H4 (cell line): ENCODE data around the gene PRDM15. TPM values are rescaled to one million over a fixed set of nuclear protein-coding genes. Genes with fewer than 3 reads are reported as not detected.

Experiments used
- DNase-seq: peaks from one replicate; pipeline ENCODE4 v3.0.0-alpha.2; 2015; ENCODE audit warnings: low spot score
- total RNA-seq: library from RNA; depleted of rRNA; stranded (reverse); fragments of >200 nt; shearing (Covaris generic); gene quantifications from 2 replicates; pipeline ENCODE4 v1.2.3, GENCODE V29; 2014

The PRDM15 gene
- total RNA-seq, 1 experiment from 2014 or later: 2.4 TPM

- no peak for DNase-seq
These were observed 99.5 kb downstream of the PRDM15 start for GRCh38 chr21:41779659-41780058.

- DNase-seq: no peak
These were observed 100.1 kb downstream of the PRDM15 start for GRCh38 chr21:41778930-41779600.

GRCh38 chr21:41777951-41778815 is 101.0 kb downstream of the PRDM15 start:
- DNase-seq: peak; percentile 85

DNA sequence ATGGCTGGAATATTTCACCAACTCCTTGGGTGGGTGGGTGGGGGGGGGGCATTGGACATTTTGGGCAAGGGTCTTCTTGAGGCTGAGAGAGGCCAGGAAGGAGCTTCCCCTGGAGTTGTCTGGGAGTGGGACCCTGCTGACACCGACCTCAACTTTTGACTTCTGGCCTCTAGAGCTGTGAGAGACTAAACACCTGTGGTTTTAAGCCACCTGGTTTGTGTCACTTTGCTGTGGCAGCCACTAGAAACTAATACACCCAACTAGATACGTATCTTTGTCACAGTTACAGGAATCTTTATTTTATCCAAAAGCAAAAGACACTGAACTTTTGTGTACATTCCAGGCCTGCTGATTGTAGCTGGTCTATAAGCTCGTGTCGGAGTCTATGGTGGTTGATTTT is 102.4 kb downstream of the PRDM15 start:
- DNase-seq: no peak

GRCh38 chr21:41775149-41775472 is 104.0 kb downstream of the PRDM15 start:
- no peak for DNase-seq

DNA sequence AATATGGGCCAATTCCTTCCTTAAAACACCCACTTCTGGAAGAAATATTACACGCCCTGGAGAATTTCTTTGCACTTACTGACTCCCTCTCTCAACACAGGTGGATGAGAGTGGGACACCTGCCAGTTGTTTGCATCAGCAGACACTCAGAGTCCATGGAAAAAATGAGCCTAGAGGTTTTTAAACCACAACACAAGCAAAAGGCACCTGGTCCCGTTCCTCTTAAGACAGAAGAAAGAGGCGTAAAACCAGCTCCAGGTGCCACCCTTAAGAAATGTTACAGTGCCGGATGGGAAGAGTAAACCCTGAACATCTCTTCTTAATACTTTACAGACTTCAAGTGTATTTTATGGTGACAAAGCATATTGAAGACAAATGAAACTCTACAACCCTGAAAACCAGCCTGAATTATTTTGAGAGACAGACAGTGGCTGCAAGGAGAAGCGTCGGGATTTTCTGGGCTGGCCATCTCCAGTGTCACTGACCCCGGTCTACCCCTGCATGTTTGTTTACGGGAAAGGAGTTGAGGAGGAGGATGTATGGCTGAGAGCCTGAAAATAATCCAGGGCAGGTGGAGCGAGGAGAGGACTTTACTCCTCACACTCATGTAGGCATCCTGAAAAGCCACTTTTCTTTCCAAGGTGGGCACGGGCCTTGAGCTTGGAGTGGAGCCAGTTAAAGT is 104.5 kb downstream of the PRDM15 start:
- no peak for DNase-seq

- no peak for DNase-seq
These were observed 106.6 kb downstream of the PRDM15 start for GRCh38 chr21:41772351-41773080.

DNA sequence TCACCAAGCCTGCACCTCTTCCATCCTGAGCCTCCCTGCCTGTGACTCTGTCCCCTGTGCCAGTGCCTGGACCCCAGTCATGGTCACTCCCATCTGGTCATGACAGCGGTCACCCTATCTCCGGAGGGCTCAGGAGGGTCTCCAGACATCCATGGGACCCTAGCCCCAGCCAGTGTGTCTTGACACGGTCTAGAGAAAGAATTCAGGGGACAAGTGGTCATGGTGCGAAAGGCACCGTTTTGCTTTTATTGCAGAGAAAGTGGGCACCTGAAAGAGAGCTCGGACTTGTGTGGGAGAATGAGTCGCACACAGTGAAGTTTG is 107.6 kb downstream of the PRDM15 start:
- no peak for DNase-seq

DNA sequence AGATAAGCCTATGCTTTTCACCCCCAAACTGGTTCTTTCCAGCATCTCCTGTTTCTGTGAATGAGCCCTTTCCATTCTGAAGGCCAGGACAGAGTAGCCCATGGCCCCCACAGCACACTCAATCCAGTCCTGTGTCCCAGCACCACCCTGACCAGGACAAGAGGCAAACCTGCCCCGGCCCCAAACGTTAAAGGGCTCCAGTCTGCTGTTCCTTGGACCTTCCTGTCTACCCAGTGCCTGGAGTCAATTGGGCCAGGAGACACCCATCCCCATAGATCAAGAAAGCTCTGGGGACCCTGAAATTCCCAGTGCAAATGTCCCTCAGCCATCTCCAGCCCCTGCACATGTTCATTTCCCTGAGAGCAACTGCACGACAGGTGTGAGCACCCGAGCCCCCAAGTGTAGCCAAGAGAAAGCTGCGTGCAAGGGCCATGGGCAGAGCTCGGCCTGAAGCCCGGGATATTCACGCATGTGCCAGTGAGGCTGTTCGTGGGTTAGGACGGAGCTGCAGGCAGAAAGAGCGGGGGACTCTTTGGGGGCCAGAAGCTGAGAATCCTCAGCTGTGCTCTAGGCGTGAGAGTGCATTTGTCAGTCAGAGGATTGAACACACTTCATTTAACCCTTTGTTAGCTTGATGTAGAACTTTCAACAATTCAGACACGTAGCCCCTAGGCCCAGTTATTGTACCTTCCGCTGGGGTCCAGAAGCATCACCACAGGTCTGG is 108.1 kb downstream of the PRDM15 start:
- no peak for DNase-seq

DNA sequence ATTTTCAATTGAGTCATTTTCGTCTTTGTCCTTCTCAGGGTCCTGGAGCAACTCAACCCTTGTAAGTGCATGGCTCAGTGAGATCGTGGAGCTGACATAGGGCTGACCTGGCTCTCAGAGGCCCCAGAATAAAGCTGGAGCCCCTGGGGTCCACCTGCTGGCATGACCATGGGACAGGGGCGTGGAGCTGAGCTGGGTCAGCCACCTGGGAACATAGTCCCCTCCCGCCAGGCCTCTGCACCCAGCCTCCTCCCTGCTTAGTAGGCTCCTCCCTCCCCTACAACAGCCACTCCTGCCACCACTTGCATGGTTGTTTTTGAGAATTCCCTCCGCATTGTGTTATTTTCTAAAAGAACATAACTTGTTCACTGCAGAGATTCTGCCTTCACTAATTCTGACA is 109.2 kb downstream of the PRDM15 start:
- no peak for DNase-seq

DNA sequence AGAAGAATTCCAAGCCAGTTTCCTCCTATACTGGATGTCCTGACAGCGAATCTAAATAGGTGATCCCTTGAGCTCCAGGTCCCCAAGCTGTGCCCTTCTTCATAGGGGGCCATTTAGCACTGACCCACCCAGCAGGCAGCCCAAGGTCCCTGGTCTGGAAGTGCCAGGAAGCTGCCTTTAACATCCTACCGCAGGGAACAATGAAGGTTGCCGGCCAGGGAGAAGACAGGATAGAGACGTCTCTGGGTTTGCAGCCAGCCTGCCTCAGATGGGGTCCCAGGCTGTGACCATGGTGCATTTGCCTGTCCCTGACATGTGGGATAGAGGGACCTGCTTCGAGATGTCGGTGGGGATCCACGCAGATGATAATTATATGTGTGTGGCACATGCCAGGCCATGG is 109.6 kb downstream of the PRDM15 start:
- no peak for DNase-seq

DNA sequence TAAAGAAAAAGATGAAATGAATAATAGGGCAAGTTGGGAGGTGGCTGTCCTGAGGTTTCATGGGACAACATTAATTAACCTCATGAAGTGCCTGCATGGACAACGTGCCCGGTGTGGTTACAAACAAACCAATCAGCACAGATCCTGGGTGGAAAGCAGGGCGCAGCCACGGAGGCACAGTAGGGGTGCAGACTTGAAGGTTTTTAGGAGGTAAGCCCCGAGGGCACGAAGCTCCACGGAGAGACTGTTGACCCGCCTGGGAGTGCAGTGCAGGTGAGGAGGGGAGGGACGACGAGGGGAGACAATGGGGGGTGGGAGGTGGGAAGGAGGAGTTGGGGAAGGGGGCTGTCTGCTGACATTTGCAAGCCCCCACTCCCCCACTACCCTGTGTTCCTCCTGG is 110.0 kb downstream of the PRDM15 start:
- DNase-seq: no peak

GRCh38 chr21:41768437-41769042 is 110.6 kb downstream of the PRDM15 start:
- DNase-seq: peak; percentile 65

DNA sequence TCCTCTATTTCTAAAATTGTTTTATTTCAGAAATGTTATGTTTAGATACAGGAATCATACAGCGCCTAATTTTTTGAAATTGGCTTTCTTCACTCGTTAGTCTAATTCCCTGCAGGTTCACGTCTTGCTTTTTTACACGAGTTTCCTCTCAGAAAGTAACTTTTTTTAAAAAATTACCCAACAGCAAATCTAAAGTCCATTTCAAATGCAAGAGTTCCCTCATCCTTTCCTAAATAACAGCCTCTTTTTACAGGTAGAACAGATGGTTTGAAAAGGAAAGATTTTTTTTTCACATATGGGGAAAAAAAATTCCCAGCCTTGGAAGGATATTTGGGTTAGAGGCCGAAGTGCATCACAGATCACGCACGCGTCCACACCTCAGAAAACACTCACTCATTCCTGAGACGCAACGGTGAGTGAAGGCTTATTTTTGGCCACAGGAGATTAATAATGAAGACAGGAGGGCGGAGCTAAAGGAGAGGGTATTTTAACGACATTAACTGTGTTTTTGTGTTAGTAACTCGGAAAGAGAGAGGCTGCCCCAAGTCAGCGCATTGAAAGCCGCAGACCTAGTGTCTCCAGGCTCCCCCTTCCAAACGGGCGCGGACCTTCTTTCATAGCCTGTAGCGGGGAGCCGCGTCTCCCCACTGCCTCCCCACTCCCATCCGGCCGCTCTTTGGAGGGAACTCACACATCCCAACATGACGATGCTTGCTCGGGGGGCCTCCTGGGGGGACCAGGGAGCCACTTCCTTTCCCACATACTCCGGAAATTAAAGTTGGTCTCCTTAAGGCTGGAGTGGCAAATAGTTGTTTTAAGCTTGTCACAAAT is 111.3 kb downstream of the PRDM15 start:
- DNase-seq: no peak

GRCh38 chr21:41766883-41767605 is 112.1 kb downstream of the PRDM15 start, which contains the start of gene RIPK4:
Gene RIPK4 (minus strand): TSS chr21:41767052. CDS start chr21:41767041, 11 bp downstream.
- peak; percentile 88 for DNase-seq

- no peak for DNase-seq
These were observed 112.9 kb downstream of the PRDM15 start for GRCh38 chr21:41765973-41766882.

- no peak for DNase-seq
These were observed 113.7 kb downstream of the PRDM15 start for GRCh38 chr21:41765420-41765821.
